Activated T-helper 1 cell treated with anti-CD3 and anti-CD28 coated beads, Interleukin-12 subunit alpha, Interleukin-12 subunit beta, Interleukin-2, Interleukin-4 antibody, amounts not matched to agents 30 ng/mL and 10 ng/mL and 1 ng/mL, durations not matched to agents 14 hours and 24 hours and 36 hours (primary cell): Measurements from ENCODE around the gene PTPMT1. TPM values are rescaled to one million over a fixed set of nuclear protein-coding genes. Genes with fewer than 3 reads are reported as not detected.
"Not testable (repeated sequence)": the region's sequence is repeated elsewhere in the genome, so short reads cannot be mapped to it uniquely, and the experiment has no call there.

ENCODE experiments used
- DNase-seq: peaks from one replicate; pipeline ENCODE4 v3.0.0; 2021; ENCODE audit warnings: low spot score
- H3K27ac Mint-ChIP-seq: one replicate; pipeline ENCODE4 v1.8.0; 2021; ENCODE audit warnings: mild to moderate bottlenecking, mixed read lengths
- H3K27me3 Mint-ChIP-seq: one replicate; pipeline ENCODE4 v1.8.0; 2022; ENCODE audit warnings: mild to moderate bottlenecking, moderate library complexity, mixed read lengths; ENCODE audit not compliant: insufficient read depth
- H3K36me3 Mint-ChIP-seq: one replicate; pipeline ENCODE4 v1.8.0; 2021; ENCODE audit warnings: low read depth, mixed read lengths
- H3K4me1 Mint-ChIP-seq: one replicate; pipeline ENCODE4 v1.8.0; 2021; ENCODE audit warnings: low read depth, mixed read lengths
- H3K4me3 Mint-ChIP-seq: one replicate; pipeline ENCODE4 v1.8.0; 2021; ENCODE audit warnings: mild to moderate bottlenecking, moderate library complexity, mixed read lengths
- H3K9me3 Mint-ChIP-seq: one replicate; pipeline ENCODE4 v1.8.0; 2021; ENCODE audit warnings: mixed read lengths
- intact Hi-C: fragments of 100-400 bp; cut with micrococcal nuclease; formaldehyde crosslinking; loops from one replicate; pipeline ENCODE4 v1.15.1; 2024
- total RNA-seq: library from RNA; stranded (reverse); gene quantifications from 2 replicates; pipeline ENCODE4 v1.2.3, GENCODE V29; 2022

The PTPMT1 gene
- total RNA-seq, result 57.5 and 60.6 TPM in 2 replicates

GRCh38 chr11:47565340-47566148 lies at the start of gene PTPMT1:
PTPMT1 (plus strand) TSS chr11:47565599; CDS start chr11:47565623, 24 bp downstream.
- Mint-ChIP-seq H3K4me3 (peak within 1 kb of the TSS; percentile 86), H3K27ac (peak within 1 kb of the TSS; percentile 74), H3K36me3 (peaks cover 12% of the 10 kb centered on the region), H3K4me1 (peaks cover 21% of the 10 kb centered on the region), H3K9me3 (no peaks in the 10 kb centered on the region), H3K27me3 (no peaks in the 10 kb centered on the region)
- intact Hi-C loops, result loop anchor here (1.0 kb wide), 2 partner anchors 12 to 13 kb away; partner anchors contain the start of genes CELF1 and KBTBD4
- DNase-seq, result peak; percentile 60

GRCh38 chr11:47516155-47516554 lies 49.2 kb upstream of the PTPMT1 start:
- intact Hi-C loops, result loop anchor here (5.0 to 10.0 kb wide), 2 partner anchors 251 to 489 kb away; partner anchors contain the start of gene FNBP4
- no peak for DNase-seq
- H3K4me1 Mint-ChIP-seq, result peaks cover 69% of the 10 kb centered on the region
- no peak overlapping the region for H3K27ac Mint-ChIP-seq
- H3K9me3 Mint-ChIP-seq, result no peaks in the 10 kb centered on the region
- H3K36me3 Mint-ChIP-seq, result peaks cover 9% of the 10 kb centered on the region
- no peak overlapping the region for H3K4me3 Mint-ChIP-seq
- no peaks in the 10 kb centered on the region for H3K27me3 Mint-ChIP-seq

- H3K27ac Mint-ChIP-seq, result no peak overlapping the region
- no peak overlapping the region for H3K4me3 Mint-ChIP-seq
- H3K9me3 Mint-ChIP-seq, result no peaks in the 10 kb centered on the region
- H3K36me3 Mint-ChIP-seq, result peaks cover 9% of the 10 kb centered on the region
- intact Hi-C loops, result loop anchor here (5.0 to 10.0 kb wide), 2 partner anchors 250 to 488 kb away; partner anchors contain the start of gene FNBP4
- no peak for DNase-seq
- peaks cover 62% of the 10 kb centered on the region for H3K4me1 Mint-ChIP-seq
- H3K27me3 Mint-ChIP-seq, result no peaks in the 10 kb centered on the region
Measured at GRCh38 chr11:47516984-47517853, 48.2 kb upstream of the PTPMT1 start.

GRCh38 chr11:47518212-47518964 lies 47.0 kb upstream of the PTPMT1 start:
- H3K36me3 Mint-ChIP-seq, result peaks cover 9% of the 10 kb centered on the region
- intact Hi-C loops, result loop anchor here (5.0 to 10.0 kb wide), 2 partner anchors 249 to 486 kb away; partner anchors contain the start of gene FNBP4
- H3K27me3 Mint-ChIP-seq, result no peaks in the 10 kb centered on the region
- peak overlapping the region; percentile 2 for H3K4me3 Mint-ChIP-seq
- peak overlapping the region; percentile 80 for H3K27ac Mint-ChIP-seq
- no peaks in the 10 kb centered on the region for H3K9me3 Mint-ChIP-seq
- H3K4me1 Mint-ChIP-seq, result peaks cover 60% of the 10 kb centered on the region
- no peak for DNase-seq

GRCh38 chr11:47523490-47524225 lies 41.7 kb upstream of the PTPMT1 start:
- no peaks in the 10 kb centered on the region for H3K9me3 Mint-ChIP-seq
- peak; percentile 41 for DNase-seq
- H3K4me1 Mint-ChIP-seq, result peaks cover 50% of the 10 kb centered on the region
- H3K27ac Mint-ChIP-seq, result peak overlapping the region; percentile 89
- intact Hi-C loops, result loop anchor here (1.0 to 2.0 kb wide), 4 partner anchors 8 to 30 kb away; partner anchors contain the start of gene CELF1
- H3K27me3 Mint-ChIP-seq, result no peaks in the 10 kb centered on the region
- peaks cover 8% of the 10 kb centered on the region for H3K36me3 Mint-ChIP-seq
- peak overlapping the region; percentile 54 for H3K4me3 Mint-ChIP-seq

- intact Hi-C loops, result loop anchor here (2.0 kb wide), 1 partner anchor 14 kb away; no protein-coding TSS in a partner anchor
- Mint-ChIP-seq H3K36me3 (peaks cover 8% of the 10 kb centered on the region), H3K4me3 (peak overlapping the region; percentile 54), H3K9me3 (no peaks in the 10 kb centered on the region), H3K27me3 (no peaks in the 10 kb centered on the region), H3K4me1 (peaks cover 45% of the 10 kb centered on the region), H3K27ac (peak overlapping the region; percentile 89)
- DNase-seq, result peak; percentile 22
Measured at GRCh38 chr11:47524291-47524874, 41.0 kb upstream of the PTPMT1 start.

GRCh38 chr11:47526032-47526431 lies 39.4 kb upstream of the PTPMT1 start:
- DNase-seq, intact Hi-C loops, H3K4me3 Mint-ChIP-seq, H3K9me3 Mint-ChIP-seq, H3K27me3 Mint-ChIP-seq: not testable (repeated sequence)
- Mint-ChIP-seq H3K27ac (peak overlapping the region; percentile 76), H3K36me3 (peaks cover 10% of the 10 kb centered on the region), H3K4me1 (peaks cover 45% of the 10 kb centered on the region)

GRCh38 chr11:47527186-47527585 lies 38.2 kb upstream of the PTPMT1 start:
- Mint-ChIP-seq H3K36me3 (peaks cover 10% of the 10 kb centered on the region), H3K4me1 (peaks cover 45% of the 10 kb centered on the region), H3K27ac (no peak overlapping the region), H3K27me3 (no peaks in the 10 kb centered on the region), H3K4me3 (no peak overlapping the region), H3K9me3 (no peaks in the 10 kb centered on the region)
- DNase-seq, result no peak
- intact Hi-C loops, result no loop called here

- H3K9me3 Mint-ChIP-seq, result no peaks in the 10 kb centered on the region
- H3K27ac Mint-ChIP-seq, result peak overlapping the region; percentile 64
- intact Hi-C loops, result no loop called here
- H3K4me3 Mint-ChIP-seq, result no peak overlapping the region
- H3K4me1 Mint-ChIP-seq, result peaks cover 31% of the 10 kb centered on the region
- no peak for DNase-seq
- H3K27me3 Mint-ChIP-seq, result no peaks in the 10 kb centered on the region
- peaks cover 10% of the 10 kb centered on the region for H3K36me3 Mint-ChIP-seq
Measured at GRCh38 chr11:47529951-47530350, 35.4 kb upstream of the PTPMT1 start.

GRCh38 chr11:47530721-47531120 lies 34.7 kb upstream of the PTPMT1 start:
- intact Hi-C loops, DNase-seq, H3K9me3 Mint-ChIP-seq, H3K27me3 Mint-ChIP-seq, H3K27ac Mint-ChIP-seq, H3K4me3 Mint-ChIP-seq, H3K36me3 Mint-ChIP-seq: not testable (repeated sequence)
- H3K4me1 Mint-ChIP-seq, result peaks cover 27% of the 10 kb centered on the region

- Mint-ChIP-seq H3K27me3 (no peaks in the 10 kb centered on the region), H3K27ac (no peak overlapping the region), H3K36me3 (peaks cover 6% of the 10 kb centered on the region), H3K4me1 (peaks cover 19% of the 10 kb centered on the region), H3K9me3 (no peaks in the 10 kb centered on the region), H3K4me3 (no peak overlapping the region)
- DNase-seq, result no peak
- intact Hi-C loops, result no loop called here
Measured at GRCh38 chr11:47531666-47532065, 33.7 kb upstream of the PTPMT1 start.
